Stimulated activated CD4-positive, alpha-beta T cell treated with anti-CD3 and anti-CD28 coated beads, Interleukin-1b, Interleukin-23, amount 100 ng/mL, for 24 hours (primary cell): ENCODE results near the gene SORCS2.

Experiments used
- DNase-seq, 4 experiments: peaks; one replicate each; pipeline ENCODE4 v3.0.0-alpha.2; 2020; ENCODE audit warnings: low read depth in 4 of 4, low spot score in 1 of 4

Gene SORCS2

GRCh38 chr4:7384929-7385890 is 192.9 kb downstream of the SORCS2 start:
- no peak for DNase-seq

GRCh38 chr4:7387925-7388324 is 195.6 kb downstream of the SORCS2 start:
- DNase-seq = no peak

- no peak for DNase-seq
These were observed 196.3 kb downstream of the SORCS2 start for GRCh38 chr4:7388627-7389026.

- no peak for DNase-seq
These were observed 196.9 kb downstream of the SORCS2 start for GRCh38 chr4:7389101-7389701.

GRCh38 chr4:7389719-7390118 is 197.4 kb downstream of the SORCS2 start:
- DNase-seq = no peak

- no peak for DNase-seq
These were observed 198.0 kb downstream of the SORCS2 start for GRCh38 chr4:7390336-7390735.

- no peak for DNase-seq
These were observed 198.7 kb downstream of the SORCS2 start for GRCh38 chr4:7390906-7391636.

GRCh38 chr4:7391637-7392437 is 199.5 kb downstream of the SORCS2 start:
- DNase-seq = no peak

- DNase-seq = no peak
These were observed 200.4 kb downstream of the SORCS2 start for GRCh38 chr4:7392438-7393421.

GRCh38 chr4:7393601-7394575 is 201.6 kb downstream of the SORCS2 start:
- no peak for DNase-seq

GRCh38 chr4:7394681-7395451 is 202.5 kb downstream of the SORCS2 start:
- DNase-seq = no peak

- no peak for DNase-seq
These were observed 203.3 kb downstream of the SORCS2 start for GRCh38 chr4:7395645-7396044.

- no peak for DNase-seq
These were observed 204.0 kb downstream of the SORCS2 start for GRCh38 chr4:7396186-7396910.

- DNase-seq = no peak
These were observed 205.1 kb downstream of the SORCS2 start for GRCh38 chr4:7397206-7398103.

GRCh38 chr4:7398104-7398423 is 205.7 kb downstream of the SORCS2 start:
- DNase-seq = no peak

- DNase-seq = no peak
These were observed 206.6 kb downstream of the SORCS2 start for GRCh38 chr4:7398788-7399439.
